Measurements from ENCODE around the gene PMM1.
"Not testable (repeated sequence)": the region's sequence is repeated elsewhere in the genome, so short reads cannot be mapped to it uniquely, and the experiment has no call there.

The PMM1 gene

DNA sequence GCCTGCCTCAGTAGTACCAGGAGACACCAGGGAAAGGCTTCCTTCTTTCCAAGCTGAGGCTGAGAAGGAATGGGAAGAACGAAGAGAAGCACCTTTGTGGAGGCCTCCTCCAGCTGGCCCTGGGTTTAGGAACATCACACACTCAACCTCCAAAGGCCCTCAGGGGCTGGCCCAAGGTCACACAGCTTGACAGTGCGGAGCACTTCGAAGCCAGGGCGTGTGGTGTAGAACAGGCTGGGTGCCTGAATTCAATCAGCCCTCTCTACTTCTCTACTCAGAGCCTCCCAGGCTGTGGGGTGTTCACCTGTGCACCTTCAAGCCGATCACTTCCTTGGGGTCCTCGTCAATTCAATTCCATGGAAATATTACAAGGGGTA lies 29.6 kb downstream of the PMM1 start:
- no peak overlapping the region for H3K4me3 ChIP-seq (replicated peaks; ENCODE audit: insufficient read depth, low read length)
- peaks cover 12% of the 10 kb centered on the region for H3K27me3 ChIP-seq (ENCODE audit: insufficient read depth, poor library complexity, severe bottlenecking)
- no peak for DNase-seq (ENCODE audit: low read depth in 1 of 2, low spot score in 1 of 2)
- TF ChIP-seq SPI1 (IDR thresholded peaks at IDR 0.05; ENCODE audit: borderline replicate concordance, low read depth) (no peak), POLR2AphosphoS5 (IDR thresholded peaks at IDR 0.05; ENCODE audit: low read depth) (no peak), GABPA (IDR thresholded peaks at IDR 0.05; ENCODE audit: low read depth) (no peak)
- TF ChIP-seq, protein P1, sequence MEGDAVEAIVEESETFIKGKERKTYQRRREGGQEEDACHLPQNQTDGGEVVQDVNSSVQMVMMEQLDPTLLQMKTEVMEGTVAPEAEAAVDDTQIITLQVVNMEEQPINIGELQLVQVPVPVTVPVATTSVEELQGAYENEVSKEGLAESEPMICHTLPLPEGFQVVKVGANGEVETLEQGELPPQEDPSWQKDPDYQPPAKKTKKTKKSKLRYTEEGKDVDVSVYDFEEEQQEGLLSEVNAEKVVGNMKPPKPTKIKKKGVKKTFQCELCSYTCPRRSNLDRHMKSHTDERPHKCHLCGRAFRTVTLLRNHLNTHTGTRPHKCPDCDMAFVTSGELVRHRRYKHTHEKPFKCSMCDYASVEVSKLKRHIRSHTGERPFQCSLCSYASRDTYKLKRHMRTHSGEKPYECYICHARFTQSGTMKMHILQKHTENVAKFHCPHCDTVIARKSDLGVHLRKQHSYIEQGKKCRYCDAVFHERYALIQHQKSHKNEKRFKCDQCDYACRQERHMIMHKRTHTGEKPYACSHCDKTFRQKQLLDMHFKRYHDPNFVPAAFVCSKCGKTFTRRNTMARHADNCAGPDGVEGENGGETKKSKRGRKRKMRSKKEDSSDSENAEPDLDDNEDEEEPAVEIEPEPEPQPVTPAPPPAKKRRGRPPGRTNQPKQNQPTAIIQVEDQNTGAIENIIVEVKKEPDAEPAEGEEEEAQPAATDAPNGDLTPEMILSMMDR (IDR thresholded peaks at IDR 0.05; ENCODE audit: insufficient read depth, low read length) = no peak
- TF ChIP-seq, protein P2, sequence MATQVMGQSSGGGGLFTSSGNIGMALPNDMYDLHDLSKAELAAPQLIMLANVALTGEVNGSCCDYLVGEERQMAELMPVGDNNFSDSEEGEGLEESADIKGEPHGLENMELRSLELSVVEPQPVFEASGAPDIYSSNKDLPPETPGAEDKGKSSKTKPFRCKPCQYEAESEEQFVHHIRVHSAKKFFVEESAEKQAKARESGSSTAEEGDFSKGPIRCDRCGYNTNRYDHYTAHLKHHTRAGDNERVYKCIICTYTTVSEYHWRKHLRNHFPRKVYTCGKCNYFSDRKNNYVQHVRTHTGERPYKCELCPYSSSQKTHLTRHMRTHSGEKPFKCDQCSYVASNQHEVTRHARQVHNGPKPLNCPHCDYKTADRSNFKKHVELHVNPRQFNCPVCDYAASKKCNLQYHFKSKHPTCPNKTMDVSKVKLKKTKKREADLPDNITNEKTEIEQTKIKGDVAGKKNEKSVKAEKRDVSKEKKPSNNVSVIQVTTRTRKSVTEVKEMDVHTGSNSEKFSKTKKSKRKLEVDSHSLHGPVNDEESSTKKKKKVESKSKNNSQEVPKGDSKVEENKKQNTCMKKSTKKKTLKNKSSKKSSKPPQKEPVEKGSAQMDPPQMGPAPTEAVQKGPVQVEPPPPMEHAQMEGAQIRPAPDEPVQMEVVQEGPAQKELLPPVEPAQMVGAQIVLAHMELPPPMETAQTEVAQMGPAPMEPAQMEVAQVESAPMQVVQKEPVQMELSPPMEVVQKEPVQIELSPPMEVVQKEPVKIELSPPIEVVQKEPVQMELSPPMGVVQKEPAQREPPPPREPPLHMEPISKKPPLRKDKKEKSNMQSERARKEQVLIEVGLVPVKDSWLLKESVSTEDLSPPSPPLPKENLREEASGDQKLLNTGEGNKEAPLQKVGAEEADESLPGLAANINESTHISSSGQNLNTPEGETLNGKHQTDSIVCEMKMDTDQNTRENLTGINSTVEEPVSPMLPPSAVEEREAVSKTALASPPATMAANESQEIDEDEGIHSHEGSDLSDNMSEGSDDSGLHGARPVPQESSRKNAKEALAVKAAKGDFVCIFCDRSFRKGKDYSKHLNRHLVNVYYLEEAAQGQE (IDR thresholded peaks at IDR 0.05; ENCODE audit: insufficient replicate concordance, low read depth) = no peak
- H3K27ac ChIP-seq (replicated peaks) = no peak overlapping the region

DNA sequence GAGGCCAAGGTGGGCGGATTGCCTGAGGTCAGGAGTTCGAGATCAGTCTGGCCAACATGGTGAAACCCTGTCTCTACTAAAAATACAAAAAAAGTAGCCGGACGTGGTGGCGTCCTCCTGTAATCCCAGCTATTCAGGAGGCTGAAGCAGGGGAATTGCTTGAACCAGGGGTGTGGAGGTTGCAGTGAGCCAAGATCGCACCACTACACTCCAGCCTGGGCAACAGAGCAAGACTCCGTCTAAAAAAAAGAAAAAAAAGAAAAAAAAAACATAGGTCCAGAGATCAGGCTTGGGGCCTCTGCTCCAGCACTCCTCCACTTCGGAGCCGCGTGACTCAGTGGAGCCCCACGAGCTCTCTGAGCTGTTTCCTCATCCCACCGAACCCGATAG lies 31.4 kb downstream of the PMM1 start:
- not testable (repeated sequence) for H3K27ac ChIP-seq (replicated peaks); DNase-seq (ENCODE audit: low read depth in 1 of 2, low spot score in 1 of 2); H3K4me3 ChIP-seq (replicated peaks; ENCODE audit: insufficient read depth, low read length)
- peaks cover 12% of the 10 kb centered on the region for H3K27me3 ChIP-seq (ENCODE audit: insufficient read depth, poor library complexity, severe bottlenecking)

DNA sequence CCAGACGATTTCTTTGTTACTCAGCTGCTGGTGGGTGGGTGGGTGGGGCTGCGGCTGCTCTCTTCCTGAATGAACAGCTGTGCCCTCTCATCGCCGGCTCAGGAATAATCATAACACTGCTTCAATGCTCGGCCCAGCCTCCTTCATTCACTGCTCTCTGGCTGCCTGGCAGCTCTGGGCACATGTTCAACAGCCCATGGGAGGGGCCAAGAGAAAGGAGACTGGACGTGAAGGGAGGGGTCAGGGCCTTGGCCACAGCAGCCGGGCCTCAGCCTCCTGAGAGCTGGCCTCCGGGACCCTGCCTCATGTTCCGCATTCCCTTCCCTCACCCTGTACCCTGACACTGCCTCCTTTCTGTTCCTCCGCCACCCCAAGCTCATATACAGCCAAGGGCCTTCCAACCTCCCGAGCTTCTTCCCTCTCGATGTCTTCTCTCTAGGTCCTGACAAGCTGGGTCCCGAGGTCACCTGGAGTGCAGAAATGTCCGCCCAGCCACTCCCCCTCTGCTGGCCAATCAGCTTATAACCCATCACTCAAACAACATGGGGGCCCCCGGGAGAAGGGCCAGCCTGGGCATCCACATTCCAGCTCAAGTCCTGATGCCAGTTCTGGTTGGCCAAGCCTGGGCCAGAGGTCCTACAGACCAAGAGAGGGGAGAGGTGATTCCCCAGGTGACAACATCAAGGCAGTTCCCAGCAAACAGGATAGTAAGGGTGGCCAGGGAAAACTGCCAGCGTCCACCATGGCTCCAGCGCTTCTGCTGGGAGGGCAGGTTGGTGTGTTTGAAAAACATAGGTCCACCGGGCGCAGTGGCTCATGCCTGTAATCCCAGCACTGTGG lies 32.0 kb downstream of the PMM1 start:
- peaks cover 12% of the 10 kb centered on the region for H3K27me3 ChIP-seq (ENCODE audit: insufficient read depth, poor library complexity, severe bottlenecking)
- no peak overlapping the region for H3K27ac ChIP-seq (replicated peaks)
- TF ChIP-seq, protein P1 (IDR thresholded peaks at IDR 0.05; ENCODE audit: insufficient read depth, low read length) = no peak
- TF ChIP-seq SPI1 (IDR thresholded peaks at IDR 0.05; ENCODE audit: borderline replicate concordance, low read depth) (no peak), POLR2AphosphoS5 (IDR thresholded peaks at IDR 0.05; ENCODE audit: low read depth) (no peak), GABPA (IDR thresholded peaks at IDR 0.05; ENCODE audit: low read depth) (no peak)
- TF ChIP-seq, protein P2 (IDR thresholded peaks at IDR 0.05; ENCODE audit: insufficient replicate concordance, low read depth) = no peak
- no peak overlapping the region for H3K4me3 ChIP-seq (replicated peaks; ENCODE audit: insufficient read depth, low read length)
- no peak for DNase-seq (ENCODE audit: low read depth in 1 of 2, low spot score in 1 of 2)

DNA sequence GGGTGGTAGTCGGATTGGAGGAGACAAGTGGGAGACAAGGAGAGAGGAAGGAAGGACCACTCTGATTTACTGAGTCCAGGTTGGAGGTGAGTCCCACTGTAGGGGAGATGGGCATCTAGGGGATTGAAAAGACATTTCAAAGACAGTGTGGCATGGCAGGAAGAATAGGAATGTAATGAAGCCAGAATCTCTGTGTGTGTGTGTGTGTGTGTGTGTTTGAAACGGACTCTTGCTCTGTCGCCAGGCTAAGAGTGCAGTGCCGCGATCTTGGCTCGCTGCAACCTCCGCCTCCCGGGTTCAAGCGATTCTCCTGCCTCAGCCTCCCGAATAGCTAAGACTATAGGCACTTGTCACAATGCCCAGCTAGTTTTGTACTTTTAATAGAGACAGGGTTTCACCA lies 33.1 kb downstream of the PMM1 start:
- no peak for DNase-seq (ENCODE audit: low read depth in 1 of 2, low spot score in 1 of 2)
- Histone ChIP-seq H3K4me3 (replicated peaks; ENCODE audit: insufficient read depth, low read length) (no peak overlapping the region), H3K27ac (replicated peaks) (no peak overlapping the region), H3K27me3 (ENCODE audit: insufficient read depth, poor library complexity, severe bottlenecking) (peaks cover 12% of the 10 kb centered on the region)
- no peak for TF ChIP-seq GABPA (IDR thresholded peaks at IDR 0.05; ENCODE audit: low read depth)
- TF ChIP-seq, protein P1 (IDR thresholded peaks at IDR 0.05; ENCODE audit: insufficient read depth, low read length) = no peak
- TF ChIP-seq, protein P2 (IDR thresholded peaks at IDR 0.05; ENCODE audit: insufficient replicate concordance, low read depth) = no peak
- TF ChIP-seq SPI1 (IDR thresholded peaks at IDR 0.05; ENCODE audit: borderline replicate concordance, low read depth) = no peak
- no peak for TF ChIP-seq POLR2AphosphoS5 (IDR thresholded peaks at IDR 0.05; ENCODE audit: low read depth)
